Tibial nerve (tissue), 4 donors: ENCODE data around the gene CRYBA2. TPM values are rescaled to one million over a fixed set of nuclear protein-coding genes. Genes with fewer than 3 reads are reported as not detected.

ENCODE experiments used
- DNase-seq, 2 donors: peaks; one replicate each; pipeline ENCODE4 v3.0.0-alpha.2; 2019; ENCODE audit warnings: low spot score in 2 of 2
- H3K27ac ChIP-seq, 4 donors: fragments of 200-600 bp; sonication (generic) in 3 of 4; one replicate each; pipeline ENCODE4 v1.5.1; 2017 to 2019; ENCODE audit warnings: mild to moderate bottlenecking in 1 of 4
- H3K27me3 ChIP-seq, 2 donors: fragments of 200-600 bp; sonication (generic) in 1 of 2; one replicate each; pipeline versions ENCODE4 v1.5.1 to v1.6.0; 2017 to 2019
- H3K36me3 ChIP-seq, 3 donors: fragments of 200-600 bp; sonication (generic); one replicate each; pipeline ENCODE4 v1.5.1; 2018 to 2019
- H3K4me1 ChIP-seq, 4 donors: fragments of 200-600 bp; sonication (generic) in 3 of 4; one replicate each; pipeline ENCODE4 v1.5.1; 2017 to 2019
- H3K4me3 ChIP-seq, 4 donors: fragments of 200-600 bp; sonication (generic) in 3 of 4; one replicate each; pipeline ENCODE4 v1.5.1; 2017 to 2019; ENCODE audit warnings: mild to moderate bottlenecking in 1 of 4, moderate library complexity in 1 of 4
- H3K9me3 ChIP-seq, 4 donors: fragments of 200-600 bp; sonication (generic) in 3 of 4; one replicate each; pipeline ENCODE4 v1.5.1; 2017 to 2019
- EP300 ChIP-seq, 2 donors: sonication (generic); formaldehyde crosslinking; IDR thresholded peaks; one replicate each; pipeline ENCODE4 v1.6.1; 2017; ENCODE audit warnings: antibody characterized with exemption in 2 of 2, mild to moderate bottlenecking in 1 of 2
- POLR2A ChIP-seq, 2 donors: fragments of 450-650 bp; IDR thresholded peaks; one replicate each; pipeline ENCODE4 v1.6.1; 2017; ENCODE audit warnings: antibody characterized with exemption in 2 of 2, mild to moderate bottlenecking in 2 of 2, moderate library complexity in 2 of 2
- WGBS, 2 donors: methylation state at CpG; one replicate each; pipeline ENCODE4 v1.1.5; 2018; 5-methylcytosine and 5-hydroxymethylcytosine counted together
- total RNA-seq, 4 donors: library from RNA; depleted of rRNA; stranded (reverse); fragments of >200 nt; gene quantifications; one replicate each; pipeline ENCODE4 v1.1.0, GENCODE V29; 2016
- TF ChIP-seq, protein P1 (sequence below), 5 experiments: fragments of 200-600 bp in 3 of 5; fragments of 450-650 bp in 2 of 5; sonication (generic) in 3 of 5; IDR thresholded peaks; one replicate each; pipeline ENCODE4 v1.5.1; 2016 to 2019; ENCODE audit warnings: antibody characterized with exemption in 5 of 5, mild to moderate bottlenecking in 3 of 5, moderate library complexity in 2 of 5

CRYBA2 gene
- total RNA-seq, 4 donors from 2014 or later: not detected

DNA sequence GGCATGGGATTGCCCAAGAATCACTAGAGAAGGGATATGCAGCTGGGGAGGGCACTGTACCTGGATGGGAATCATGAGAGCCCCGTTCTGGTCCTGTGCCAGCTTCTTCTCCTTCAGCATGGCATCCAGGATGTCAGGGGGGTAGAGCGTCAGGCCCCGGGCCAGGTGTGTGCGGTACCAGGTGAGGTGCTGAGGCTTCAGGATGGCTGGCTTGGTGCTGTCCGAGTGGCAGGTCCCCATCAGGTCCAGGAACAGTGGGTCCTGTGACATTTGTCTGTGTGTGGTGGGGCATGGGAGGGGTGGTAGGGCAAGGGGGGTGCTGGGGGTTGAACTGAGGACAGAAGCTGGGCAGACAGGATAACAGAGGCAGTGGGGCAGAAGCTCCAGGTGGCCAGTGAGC is 34.9 kb upstream of the CRYBA2 start:
- 83 to 87% methylated on average over 5 of the region's 5 CpGs for WGBS, 2 donors

DNA sequence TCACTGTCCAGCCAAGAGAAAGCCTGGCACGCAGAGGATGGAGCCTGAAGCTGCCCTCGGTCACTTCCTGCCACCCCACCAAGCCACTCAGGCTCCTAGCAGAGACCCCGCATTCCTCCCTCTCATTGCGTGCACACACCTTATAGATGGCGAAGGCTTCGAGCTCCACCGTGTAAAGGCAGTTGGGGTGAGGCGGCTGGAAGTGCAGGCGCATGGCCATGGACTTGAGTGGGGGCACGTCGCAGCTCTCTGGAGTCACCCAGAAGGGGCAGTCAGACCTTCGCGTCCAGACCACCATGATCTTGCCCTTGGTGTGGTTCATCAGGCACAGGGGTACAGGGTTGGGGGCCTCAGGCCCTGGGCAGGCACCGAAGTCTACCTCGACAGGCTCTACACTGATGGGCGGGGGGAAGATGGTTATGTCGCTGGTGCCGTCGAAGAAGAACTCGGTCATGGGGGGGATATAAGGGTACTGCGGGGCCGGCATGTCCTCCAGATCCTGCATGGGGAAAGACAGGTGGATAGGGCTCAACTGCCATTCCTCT is 34.4 kb upstream of the CRYBA2 start:
- 87 to 91% methylated on average over 22 of the region's 22 CpGs for WGBS, 2 donors
- Histone ChIP-seq H3K27ac (peak overlapping the region in 1 of 4 donors; percentile 75), H3K27me3 (peaks cover 0 to 28% of the 10 kb centered on the region in 2 donors), H3K4me1 (peaks cover 0 to 21% (median 0%) of the 10 kb centered on the region in 4 donors), H3K4me3 (no peak overlapping the region), H3K36me3 (no peaks in the 10 kb centered on the region), H3K9me3 (no peaks in the 10 kb centered on the region)
- TF ChIP-seq POLR2A (IDR thresholded peaks at IDR 0.05) (no peak), EP300 (IDR thresholded peaks at IDR 0.05) (no peak)
- TF ChIP-seq, protein P1, sequence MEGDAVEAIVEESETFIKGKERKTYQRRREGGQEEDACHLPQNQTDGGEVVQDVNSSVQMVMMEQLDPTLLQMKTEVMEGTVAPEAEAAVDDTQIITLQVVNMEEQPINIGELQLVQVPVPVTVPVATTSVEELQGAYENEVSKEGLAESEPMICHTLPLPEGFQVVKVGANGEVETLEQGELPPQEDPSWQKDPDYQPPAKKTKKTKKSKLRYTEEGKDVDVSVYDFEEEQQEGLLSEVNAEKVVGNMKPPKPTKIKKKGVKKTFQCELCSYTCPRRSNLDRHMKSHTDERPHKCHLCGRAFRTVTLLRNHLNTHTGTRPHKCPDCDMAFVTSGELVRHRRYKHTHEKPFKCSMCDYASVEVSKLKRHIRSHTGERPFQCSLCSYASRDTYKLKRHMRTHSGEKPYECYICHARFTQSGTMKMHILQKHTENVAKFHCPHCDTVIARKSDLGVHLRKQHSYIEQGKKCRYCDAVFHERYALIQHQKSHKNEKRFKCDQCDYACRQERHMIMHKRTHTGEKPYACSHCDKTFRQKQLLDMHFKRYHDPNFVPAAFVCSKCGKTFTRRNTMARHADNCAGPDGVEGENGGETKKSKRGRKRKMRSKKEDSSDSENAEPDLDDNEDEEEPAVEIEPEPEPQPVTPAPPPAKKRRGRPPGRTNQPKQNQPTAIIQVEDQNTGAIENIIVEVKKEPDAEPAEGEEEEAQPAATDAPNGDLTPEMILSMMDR (IDR thresholded peaks at IDR 0.05): no peak
- DNase-seq: no peak

More for the DNA sequence above, 34.9 kb upstream of the CRYBA2 start:
- no peaks in the 10 kb centered on the region for H3K9me3 ChIP-seq
- no peak for DNase-seq
- no peaks in the 10 kb centered on the region for H3K36me3 ChIP-seq
- no peak overlapping the region for H3K27ac ChIP-seq
- peaks cover 0 to 32% of the 10 kb centered on the region in 2 donors for H3K27me3 ChIP-seq
- H3K4me1 ChIP-seq: peaks cover 0 to 21% (median 0%) of the 10 kb centered on the region in 4 donors
- H3K4me3 ChIP-seq: no peak overlapping the region
- TF ChIP-seq, protein P1 (IDR thresholded peaks at IDR 0.05): no peak
- no peak for TF ChIP-seq POLR2A (IDR thresholded peaks at IDR 0.05)
- TF ChIP-seq EP300 (IDR thresholded peaks at IDR 0.05): no peak

GRCh38 chr2:219026946-219027345 is 33.7 kb upstream of the CRYBA2 start:
- no peaks in the 10 kb centered on the region for H3K36me3 ChIP-seq
- peaks cover 0 to 23% of the 10 kb centered on the region in 2 donors for H3K27me3 ChIP-seq
- no peaks in the 10 kb centered on the region for H3K9me3 ChIP-seq
- no peak for DNase-seq
- 50 to 70% methylated on average over 6 to 7 of the region's 7 CpGs for WGBS, 2 donors
- TF ChIP-seq POLR2A (IDR thresholded peaks at IDR 0.05) (no peak), EP300 (IDR thresholded peaks at IDR 0.05) (no peak)
- TF ChIP-seq, protein P1 (IDR thresholded peaks at IDR 0.05): no peak
- no peak overlapping the region for H3K4me3 ChIP-seq
- H3K4me1 ChIP-seq: peaks cover 0 to 21% (median 0%) of the 10 kb centered on the region in 4 donors
- peak overlapping the region; percentile 25 to 75 (median 53) for H3K27ac ChIP-seq

GRCh38 chr2:219025637-219026585 is 32.7 kb upstream of the CRYBA2 start:
- Histone ChIP-seq H3K4me1 (peaks cover 0 to 21% (median 0%) of the 10 kb centered on the region in 4 donors), H3K27me3 (peaks cover 0 to 13% of the 10 kb centered on the region in 2 donors), H3K9me3 (no peaks in the 10 kb centered on the region), H3K27ac (peak overlapping the region; percentile 45 to 75 (median 62)), H3K4me3 (no peak overlapping the region), H3K36me3 (no peaks in the 10 kb centered on the region)
- WGBS, 2 donors: 62 to 71% methylated on average over 18 of the region's 18 CpGs
- TF ChIP-seq POLR2A (IDR thresholded peaks at IDR 0.05) (no peak), EP300 (IDR thresholded peaks at IDR 0.05) (peak in 1 of 2 donors; percentile 10)
- no peak for DNase-seq

- Histone ChIP-seq H3K9me3 (no peaks in the 10 kb centered on the region), H3K36me3 (no peaks in the 10 kb centered on the region), H3K27me3 (peaks cover 0 to 7% of the 10 kb centered on the region in 2 donors), H3K4me1 (peaks cover 0 to 21% (median 0%) of the 10 kb centered on the region in 4 donors), H3K27ac (no peak overlapping the region), H3K4me3 (no peak overlapping the region)
- DNase-seq: no peak
- 54 to 60% methylated on average over 10 to 11 of the region's 11 CpGs for WGBS, 2 donors
- no peak for TF ChIP-seq EP300 (IDR thresholded peaks at IDR 0.05)
- no peak for TF ChIP-seq POLR2A (IDR thresholded peaks at IDR 0.05)
- TF ChIP-seq, protein P1 (IDR thresholded peaks at IDR 0.05): no peak
Measured at GRCh38 chr2:219024059-219024458, 30.8 kb upstream of the CRYBA2 start.
